ENCODE measurements around the gene FAM53B. TPM values are rescaled to one million over a fixed set of nuclear protein-coding genes. Genes with fewer than 3 reads are reported as not detected.

The FAM53B gene
- total and polyA plus RNA-seq, 4 donors, result 14.6 to 45.4 (median 18.2) TPM

GRCh38 chr10:124609698-124610097 is 134.5 kb downstream of the FAM53B start:
- TF ChIP-seq CTCF (IDR thresholded peaks at IDR 0.05; ENCODE audit: control extremely low read depth, extremely low read depth), result no peak
- H3K9me3 ChIP-seq (ENCODE audit: control insufficient read depth in 4 of 4, insufficient read depth in 3 of 4, low read length in 3 of 4), result no peaks in the 10 kb centered on the region
- H3K4me3 ChIP-seq, result no peak overlapping the region
- peaks cover 0 to 16% (median 7%) of the 10 kb centered on the region in 5 donors for H3K4me1 ChIP-seq (ENCODE audit: control insufficient read depth in 5 of 5, insufficient read depth in 5 of 5, low read length in 5 of 5)
- 90 to 93% methylated on average over 11 of the region's 11 CpGs for WGBS, 2 donors
- ATAC-seq (ENCODE audit: insufficient read depth, low FRiP score), result no peak
- H3K27ac ChIP-seq (ENCODE audit: low read depth in 1 of 2, low read length in 1 of 2), result no peak overlapping the region
- H3K9ac ChIP-seq (ENCODE audit: insufficient read depth in 1 of 2, low read length in 2 of 2), result no peak overlapping the region
- H3K27me3 ChIP-seq (ENCODE audit: control insufficient read depth in 3 of 3, insufficient read depth in 3 of 3, low read length in 2 of 3), result no peaks in the 10 kb centered on the region
- DNase-seq, result no peak
- no peaks in the 10 kb centered on the region for H3K36me3 ChIP-seq (ENCODE audit: control insufficient read depth in 4 of 4, insufficient read depth in 4 of 4, low read length in 4 of 4)

- Histone ChIP-seq H3K4me3 (no peak overlapping the region), H3K36me3 (ENCODE audit: control insufficient read depth in 4 of 4, insufficient read depth in 4 of 4, low read length in 4 of 4) (no peaks in the 10 kb centered on the region), H3K9me3 (ENCODE audit: control insufficient read depth in 4 of 4, insufficient read depth in 3 of 4, low read length in 3 of 4) (no peaks in the 10 kb centered on the region), H3K27ac (ENCODE audit: low read depth in 1 of 2, low read length in 1 of 2) (no peak overlapping the region), H3K27me3 (ENCODE audit: control insufficient read depth in 3 of 3, insufficient read depth in 3 of 3, low read length in 2 of 3) (no peaks in the 10 kb centered on the region), H3K9ac (ENCODE audit: insufficient read depth in 1 of 2, low read length in 2 of 2) (no peak overlapping the region), H3K4me1 (ENCODE audit: control insufficient read depth in 5 of 5, insufficient read depth in 5 of 5, low read length in 5 of 5) (peaks cover 0 to 12% (median 0%) of the 10 kb centered on the region in 5 donors)
- no peak for ATAC-seq (ENCODE audit: insufficient read depth, low FRiP score)
- DNase-seq, result no peak
- 94 to 97% methylated on average over 13 to 14 of the region's 14 CpGs for WGBS, 2 donors
- no peak for TF ChIP-seq CTCF (IDR thresholded peaks at IDR 0.05; ENCODE audit: control extremely low read depth, extremely low read depth)
Observed at GRCh38 chr10:124608093-124608721, 136.0 kb downstream of the FAM53B start.

GRCh38 chr10:124607693-124608092 is 136.5 kb downstream of the FAM53B start:
- Histone ChIP-seq H3K4me3 (no peak overlapping the region), H3K9me3 (ENCODE audit: control insufficient read depth in 4 of 4, insufficient read depth in 3 of 4, low read length in 3 of 4) (no peaks in the 10 kb centered on the region), H3K27me3 (ENCODE audit: control insufficient read depth in 3 of 3, insufficient read depth in 3 of 3, low read length in 2 of 3) (no peaks in the 10 kb centered on the region), H3K36me3 (ENCODE audit: control insufficient read depth in 4 of 4, insufficient read depth in 4 of 4, low read length in 4 of 4) (no peaks in the 10 kb centered on the region), H3K9ac (ENCODE audit: insufficient read depth in 1 of 2, low read length in 2 of 2) (no peak overlapping the region), H3K27ac (ENCODE audit: low read depth in 1 of 2, low read length in 1 of 2) (no peak overlapping the region), H3K4me1 (ENCODE audit: control insufficient read depth in 5 of 5, insufficient read depth in 5 of 5, low read length in 5 of 5) (peaks cover 0 to 11% (median 0%) of the 10 kb centered on the region in 5 donors)
- TF ChIP-seq CTCF (IDR thresholded peaks at IDR 0.05; ENCODE audit: control extremely low read depth, extremely low read depth), result no peak
- no peak for DNase-seq
- no peak for ATAC-seq (ENCODE audit: insufficient read depth, low FRiP score)
- 95 to 98% methylated on average over 16 to 18 of the region's 18 CpGs for WGBS, 2 donors

GRCh38 chr10:124606822-124607221 is 137.4 kb downstream of the FAM53B start:
- Histone ChIP-seq H3K36me3 (ENCODE audit: control insufficient read depth in 4 of 4, insufficient read depth in 4 of 4, low read length in 4 of 4) (no peaks in the 10 kb centered on the region), H3K27ac (ENCODE audit: low read depth in 1 of 2, low read length in 1 of 2) (no peak overlapping the region), H3K4me3 (no peak overlapping the region), H3K4me1 (ENCODE audit: control insufficient read depth in 5 of 5, insufficient read depth in 5 of 5, low read length in 5 of 5) (peaks cover 0 to 9% (median 0%) of the 10 kb centered on the region in 5 donors), H3K9me3 (ENCODE audit: control insufficient read depth in 4 of 4, insufficient read depth in 3 of 4, low read length in 3 of 4) (no peaks in the 10 kb centered on the region), H3K27me3 (ENCODE audit: control insufficient read depth in 3 of 3, insufficient read depth in 3 of 3, low read length in 2 of 3) (no peaks in the 10 kb centered on the region), H3K9ac (ENCODE audit: insufficient read depth in 1 of 2, low read length in 2 of 2) (no peak overlapping the region)
- DNase-seq (no peak), ATAC-seq (ENCODE audit: insufficient read depth, low FRiP score) (no peak)
- WGBS, 2 donors, result 36 to 48% methylated on average over 10 of the region's 10 CpGs
- no peak for TF ChIP-seq CTCF (IDR thresholded peaks at IDR 0.05; ENCODE audit: control extremely low read depth, extremely low read depth)
